ENCODE data around the gene GUCY1A2. TPM values are rescaled to one million over a fixed set of nuclear protein-coding genes. Genes with fewer than 3 reads are reported as not detected.

Gene GUCY1A2
- total RNA-seq, 1 experiment from 2014 or later, result 0.10 TPM

GRCh38 chr11:106770489-106771085 lies 247.7 kb downstream of the GUCY1A2 start (continued):
- TF ChIP-seq CTCF (IDR thresholded peaks at IDR 0.05 in 2 of 3, conservative IDR thresholded peaks at IDR 0.05 in 1 of 3; ENCODE audit: borderline replicate concordance in 1 of 3, insufficient read depth in 1 of 3, low read depth in 2 of 3, low read length in 2 of 3), result no peak
- no peak for TF ChIP-seq JUND (IDR thresholded peaks at IDR 0.05)
- no peak for TF ChIP-seq EGR1 (IDR thresholded peaks at IDR 0.05; ENCODE audit: low read depth)
- no peak for TF ChIP-seq CBX3 (IDR thresholded peaks at IDR 0.05; ENCODE audit: low read depth)
- no peak for TF ChIP-seq ZFX (IDR thresholded peaks at IDR 0.05)
- TF ChIP-seq ATF3 (IDR thresholded peaks at IDR 0.05), result no peak

GRCh38 chr11:106765469-106766258 lies 252.6 kb downstream of the GUCY1A2 start:
- Histone ChIP-seq H2AFZ (ENCODE audit: low read depth, low read length, poor library complexity, severe bottlenecking) (no peak overlapping the region), H3K27me3 (ENCODE audit: insufficient read depth, low read length) (no peaks in the 10 kb centered on the region), H3K36me3 (ENCODE audit: control insufficient read depth in 1 of 2, insufficient read depth in 2 of 2, low read length in 2 of 2) (no peaks in the 10 kb centered on the region), H3K9me3 (ENCODE audit: control insufficient read depth in 1 of 2, insufficient read depth in 1 of 2, low read depth in 1 of 2, low read length in 2 of 2) (no peaks in the 10 kb centered on the region), H3K27ac (ENCODE audit: low read depth, low read length) (no peak overlapping the region), H3K79me2 (ENCODE audit: insufficient read depth, low read length) (no peaks in the 10 kb centered on the region), H3K9ac (ENCODE audit: low read length) (no peak overlapping the region), H3K4me3 (replicated peaks in 1 of 2; ENCODE audit: low read depth in 1 of 2, low read length in 2 of 2) (no peak overlapping the region), H3K9me2 (ENCODE audit: insufficient read depth) (no peaks in the 10 kb centered on the region), H4K20me1 (ENCODE audit: insufficient read depth) (no peaks in the 10 kb centered on the region), H3K4me1 (ENCODE audit: control insufficient read depth in 1 of 2, insufficient read depth in 2 of 2, low read length in 2 of 2) (no peaks in the 10 kb centered on the region), H3K4me2 (ENCODE audit: low read length) (no peak overlapping the region)
- ChIA-PET RAD21 (ENCODE audit: low non-redundant PET in 1 of 2, low total read pairs in 2 of 2, uncharacterized antibody in 2 of 2, unreplicated experiment in 2 of 2) (no interaction called here), POLR2A (no interaction called here), CTCF (no interaction called here)
- intact Hi-C loops (cut with micrococcal nuclease), result no loop called here
- no TSS peak for BruUV-seq (replicated peaks)
- no peak for DNase-seq (ENCODE audit: low read depth, low spot score)
- TF ChIP-seq CTCF (IDR thresholded peaks at IDR 0.05 in 2 of 3, conservative IDR thresholded peaks at IDR 0.05 in 1 of 3; ENCODE audit: borderline replicate concordance in 1 of 3, insufficient read depth in 1 of 3, low read depth in 2 of 3, low read length in 2 of 3) (no peak), SRF (IDR thresholded peaks at IDR 0.05; ENCODE audit: low read depth) (no peak), ELF1 (IDR thresholded peaks at IDR 0.05; ENCODE audit: borderline replicate concordance, low read depth) (no peak), SIN3A (IDR thresholded peaks at IDR 0.05; ENCODE audit: low read depth) (no peak), CEBPB (IDR thresholded peaks at IDR 0.05; ENCODE audit: low read depth) (no peak), EGR1 (IDR thresholded peaks at IDR 0.05; ENCODE audit: low read depth) (no peak), SP1 (IDR thresholded peaks at IDR 0.05; ENCODE audit: low read depth) (no peak)
- no peak for ATAC-seq
